GM19035 (cell line): ENCODE measurements around the gene PRM1.
A peak's percentile ranks its signal among the peaks of the same experiment; 100 is the strongest.
"Not testable (repeated sequence)": the region's sequence is repeated elsewhere in the genome, so short reads cannot be mapped to it uniquely, and the experiment has no call there.

Experiments used
- ATAC-seq: cut with Tn5 transposase; IDR thresholded peaks from one replicate; pipeline ENCODE4 v1.9.1; 2021; ENCODE audit not compliant: unreplicated experiment

Gene PRM1

GRCh38 chr16:11298143-11298900 lies 17.2 kb upstream of the PRM1 start:
- ATAC-seq = no peak

GRCh38 chr16:11297492-11298142 lies 16.5 kb upstream of the PRM1 start:
- peak; percentile 75 for ATAC-seq

- peak; percentile 8 for ATAC-seq
These were observed 15.8 kb upstream of the PRM1 start for GRCh38 chr16:11296706-11297491.

DNA sequence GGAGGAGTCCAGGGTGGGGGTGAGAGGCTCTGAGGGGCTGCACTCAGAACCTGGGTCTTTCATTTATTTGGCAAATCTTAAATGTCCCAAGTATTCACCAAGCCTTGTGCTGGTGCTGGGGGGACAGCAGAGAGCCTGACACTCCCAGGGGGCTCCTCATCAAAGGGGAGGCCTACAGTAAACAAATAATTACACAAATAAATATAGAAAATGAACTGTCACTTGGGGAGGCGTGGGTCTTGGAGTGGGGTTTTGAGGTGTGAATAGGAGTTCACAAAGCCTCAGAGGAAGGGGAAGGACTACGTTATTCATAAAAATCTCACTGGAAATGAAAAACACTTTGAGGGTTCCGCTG lies 15.2 kb upstream of the PRM1 start:
- no peak for ATAC-seq

DNA sequence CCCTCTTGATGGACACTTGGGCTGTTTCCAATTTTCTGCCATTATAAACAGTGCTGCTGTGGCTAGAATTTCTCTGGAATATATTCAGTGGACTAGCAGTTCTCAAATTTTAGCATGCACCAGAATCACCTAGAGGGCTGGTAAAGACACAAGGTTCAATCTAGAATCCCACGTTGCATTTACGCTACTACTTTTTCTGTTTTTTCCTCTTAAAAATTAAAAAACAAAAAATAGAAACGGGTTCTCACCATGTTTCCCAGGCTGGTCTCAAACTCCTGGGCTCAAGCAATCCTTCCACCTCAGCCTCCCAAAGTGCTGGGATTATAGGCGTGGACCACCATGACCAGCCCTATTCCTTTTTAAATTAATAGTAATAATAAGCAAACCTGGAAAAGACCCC lies 14.5 kb upstream of the PRM1 start:
- ATAC-seq = no peak

GRCh38 chr16:11292076-11292748 lies 11.1 kb upstream of the PRM1 start:
- ATAC-seq = no peak

GRCh38 chr16:11291091-11291703 lies 10.1 kb upstream of the PRM1 start:
- ATAC-seq = no peak

GRCh38 chr16:11290102-11290893 lies 9.2 kb upstream of the PRM1 start:
- no peak for ATAC-seq

DNA sequence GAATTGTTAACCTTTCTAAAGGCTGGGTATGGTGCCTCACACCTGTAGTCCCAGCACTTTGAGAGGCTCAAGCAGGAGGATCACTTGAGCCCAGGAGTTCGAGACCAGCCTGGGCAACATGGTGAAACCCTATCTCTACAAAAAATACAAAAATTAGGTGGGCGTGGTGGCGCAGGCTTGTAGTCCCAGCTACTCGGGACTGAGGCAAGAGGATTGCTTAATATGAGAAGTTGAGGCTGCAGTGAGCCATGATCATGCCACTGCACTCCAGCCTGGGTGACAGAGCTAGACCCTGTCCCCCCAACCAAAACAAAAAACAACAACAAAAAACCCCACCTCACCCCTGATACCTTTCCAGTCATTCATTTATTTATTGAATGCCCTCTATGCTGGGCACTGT lies 8.6 kb upstream of the PRM1 start:
- ATAC-seq = not testable (repeated sequence)

DNA sequence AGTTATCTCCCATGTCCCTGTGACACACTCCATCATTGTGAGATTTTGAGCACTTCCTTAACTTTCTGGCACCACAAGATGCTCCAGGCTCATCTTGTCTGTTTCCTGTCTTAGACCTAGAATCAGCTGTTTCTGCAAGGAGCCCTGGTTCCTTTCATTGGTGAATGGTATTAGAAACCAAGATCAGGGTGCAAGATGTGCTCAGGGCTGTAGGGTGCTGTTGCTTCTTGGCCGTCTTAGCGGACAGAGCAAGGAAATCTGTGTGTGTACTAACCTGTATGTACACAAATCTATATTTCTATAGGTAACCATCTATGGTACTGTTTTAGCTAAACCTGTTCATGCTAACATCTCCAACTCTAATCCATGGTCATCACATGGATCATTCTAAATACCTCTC lies 8.1 kb upstream of the PRM1 start:
- ATAC-seq = no peak

DNA sequence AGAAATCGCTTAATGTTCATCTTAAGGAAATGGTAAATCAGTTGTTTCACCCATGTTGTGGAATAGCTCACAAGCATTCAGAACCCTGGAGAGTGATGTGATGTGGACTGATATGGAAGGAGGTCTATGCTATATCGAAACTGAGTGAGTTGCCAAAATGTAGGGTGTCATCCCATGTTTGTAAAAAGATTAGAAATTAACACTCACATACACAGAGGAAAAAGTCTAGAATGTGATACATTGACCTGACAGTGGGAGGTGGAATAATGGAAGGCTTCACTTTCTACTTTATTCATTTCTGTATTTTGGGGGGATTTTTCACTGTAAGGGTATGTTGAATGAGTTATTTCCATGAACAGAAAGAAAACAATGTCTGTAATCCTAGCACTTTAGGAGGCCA lies 4.7 kb upstream of the PRM1 start:
- no peak for ATAC-seq

- ATAC-seq = no peak
These were observed 2.7 kb upstream of the PRM1 start for GRCh38 chr16:11283820-11284248.

DNA sequence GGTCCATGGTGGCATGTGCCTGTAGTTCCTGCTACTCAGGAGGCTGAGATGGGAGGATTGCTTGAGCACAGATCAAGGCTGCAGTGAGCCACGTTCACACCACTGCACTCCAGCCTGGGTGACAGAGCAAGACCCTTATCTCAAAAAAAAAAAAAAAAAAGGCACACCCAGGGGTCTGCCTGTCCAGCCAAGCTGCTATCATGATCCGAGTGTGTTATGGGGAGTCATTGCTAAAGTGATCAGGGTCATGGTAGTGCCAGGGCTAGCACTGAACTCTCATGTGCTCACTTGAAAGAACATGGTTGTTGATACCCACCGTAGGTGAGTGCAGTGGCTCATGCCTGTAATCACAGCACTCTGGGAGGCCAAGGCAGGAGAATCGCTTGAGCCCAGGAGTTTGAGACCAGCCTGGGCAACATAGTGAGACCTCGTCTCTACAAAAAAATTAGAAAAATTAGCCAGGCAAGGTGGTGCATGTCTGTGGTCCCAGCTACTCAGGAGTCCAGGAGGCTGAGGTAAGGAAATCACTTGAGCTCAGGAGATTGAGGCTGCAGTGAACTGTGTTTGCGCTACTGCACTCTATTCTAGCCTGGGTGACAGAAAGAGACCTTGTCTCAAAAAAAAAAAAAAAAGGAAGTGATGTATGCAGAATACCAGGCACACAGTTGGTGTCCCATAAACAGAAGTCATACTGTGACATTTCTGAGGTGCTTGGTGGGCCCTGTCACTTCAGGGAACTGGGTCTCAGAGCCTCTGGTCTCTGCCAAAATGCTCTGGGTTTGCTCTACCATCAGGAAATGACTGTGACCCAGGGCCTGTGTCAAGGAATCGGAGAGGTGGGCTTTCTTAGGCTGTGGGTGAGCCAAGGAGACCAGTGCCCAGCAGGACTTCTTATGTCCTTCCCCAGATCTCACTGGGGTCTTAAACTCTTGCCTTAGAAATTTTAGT lies 2.2 kb downstream of the PRM1 start:
- ATAC-seq = no peak

- ATAC-seq = no peak
These were observed 3.4 kb downstream of the PRM1 start for GRCh38 chr16:11277607-11278337.

GRCh38 chr16:11276896-11277593 lies 4.1 kb downstream of the PRM1 start:
- no peak for ATAC-seq

GRCh38 chr16:11276143-11276895 lies 4.8 kb downstream of the PRM1 start, which contains the start of gene PRM2:
PRM2 (minus strand) TSS chr16:11276480; CDS start chr16:11276370, 110 bp downstream.
- no peak for ATAC-seq

DNA sequence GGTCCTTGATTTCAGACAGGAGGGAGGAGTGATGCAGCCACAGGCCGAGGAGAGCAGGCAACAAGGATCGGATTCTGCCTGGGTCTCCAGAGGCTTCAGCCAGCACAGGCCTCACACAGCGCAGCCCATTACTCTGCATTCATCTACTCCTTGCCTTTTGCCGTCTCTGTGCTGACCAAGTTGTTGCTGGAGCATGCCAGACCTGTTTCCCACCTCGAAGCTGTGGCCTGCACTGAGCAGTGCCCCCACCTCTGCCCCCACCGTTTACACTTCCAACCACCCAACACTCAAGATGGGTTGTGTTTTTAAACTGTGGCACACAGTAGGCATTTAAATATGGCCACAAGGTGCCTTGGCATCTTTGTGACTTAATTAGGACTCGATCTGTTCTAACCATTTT lies 6.2 kb downstream of the PRM1 start:
- no peak for ATAC-seq
